Brain pericyte (primary cell): Measurements from ENCODE around the gene PTGES3L.
A peak's percentile ranks its signal among the peaks of the same experiment; 100 is the strongest.
"Not testable (repeated sequence)": the region's sequence is repeated elsewhere in the genome, so short reads cannot be mapped to it uniquely, and the experiment has no call there.

ENCODE experiments used
- DNase-seq: peaks from one replicate; pipeline ENCODE4 v3.0.0-alpha.2; 2012; ENCODE audit warnings: low read depth, low spot score

PTGES3L gene

GRCh38 chr17:42980274-42980765, 440 bp upstream of the PTGES3L start, which contains the start of gene RUNDC1:
Gene RUNDC1, plus strand, starts transcription at chr17:42980565. Its CDS starts 12 bp downstream, at chr17:42980577.
- peak; percentile 21 for DNase-seq

- DNase-seq: not testable (repeated sequence)
These were observed 4.2 kb downstream of the PTGES3L start for GRCh38 chr17:42975701-42976100.

GRCh38 chr17:42975265-42975664, 4.6 kb downstream of the PTGES3L start:
- no peak for DNase-seq

- DNase-seq: not testable (repeated sequence)
These were observed 6.6 kb downstream of the PTGES3L start for GRCh38 chr17:42973323-42973722.

- no peak for DNase-seq
These were observed 8.3 kb downstream of the PTGES3L start for GRCh38 chr17:42971589-42971988.

- no peak for DNase-seq
These were observed 10.8 kb downstream of the PTGES3L start for GRCh38 chr17:42969001-42969581.

GRCh38 chr17:42967925-42968324, 12.0 kb downstream of the PTGES3L start:
- DNase-seq: no peak

GRCh38 chr17:42964161-42964932, 15.5 kb downstream of the PTGES3L start, which contains the start of gene AARSD1:
Gene AARSD1, minus strand, starts transcription at chr17:42964454. Its CDS starts 14 bp downstream, at chr17:42964440.
- DNase-seq: peak; percentile 77

- no peak for DNase-seq
These were observed 26.2 kb downstream of the PTGES3L start for GRCh38 chr17:42953669-42954068.

- DNase-seq: no peak
These were observed 29.7 kb downstream of the PTGES3L start for GRCh38 chr17:42950044-42950783.

- no peak for DNase-seq
These were observed 33.1 kb downstream of the PTGES3L start for GRCh38 chr17:42946812-42947211.

- no peak for DNase-seq
These were observed 35.7 kb downstream of the PTGES3L start for GRCh38 chr17:42944211-42944610.

- peak; percentile 13 for DNase-seq
These were observed 41.9 kb downstream of the PTGES3L start for GRCh38 chr17:42937712-42938596.

- DNase-seq: no peak
These were observed 50.4 kb downstream of the PTGES3L start for GRCh38 chr17:42929497-42929844.

GRCh38 chr17:42928714-42929496, 51.0 kb downstream of the PTGES3L start:
- DNase-seq: peak; percentile 15

- DNase-seq: no peak
These were observed 55.0 kb downstream of the PTGES3L start for GRCh38 chr17:42924891-42925290.

- DNase-seq: not testable (repeated sequence)
These were observed 56.4 kb downstream of the PTGES3L start for GRCh38 chr17:42923472-42923871.

- no peak for DNase-seq
These were observed 57.6 kb downstream of the PTGES3L start for GRCh38 chr17:42922294-42922693.

- no peak for DNase-seq
These were observed 59.0 kb downstream of the PTGES3L start for GRCh38 chr17:42920922-42921321.

- DNase-seq: no peak
These were observed 59.6 kb downstream of the PTGES3L start for GRCh38 chr17:42920106-42920900.
